OCI-LY3 (cell line): ENCODE data around the gene CLEC2L.

Experiments
- CTCF ChIP-seq: fragments of 200-600, 300-600 bp; sonication (generic); IDR thresholded peaks from 2 replicates; pipeline ENCODE4 v1.5.1; 2014; ENCODE audit warnings: antibody characterized with exemption, low read length, low read depth
- EZH2phosphoT487 ChIP-seq: fragments of 200-600 bp; shearing (Covaris generic); IDR thresholded peaks from 2 replicates; pipeline ENCODE4 v1.6.1; 2018; ENCODE audit warnings: antibody characterized with exemption, mixed run types, low read depth

GRCh38 chr7:139492293-139492692, 31.2 kb upstream of the CLEC2L start:
- TF ChIP-seq CTCF, result no peak
- no peak for TF ChIP-seq EZH2phosphoT487
